IMR-90 (cell line): ENCODE results near the gene KCNJ6. TPM values are rescaled to one million over a fixed set of nuclear protein-coding genes. Genes with fewer than 3 reads are reported as not detected.

ENCODE experiments used
- ATAC-seq: fragments of 200-7000 bp; cut with Tn5 transposase; 2 replicates; pipeline ENCODE4 v1.9.1; 2020; ENCODE audit warnings: low read depth, mild to moderate bottlenecking, moderate library complexity
- BruUV-seq: library from RNA; stranded (reverse); fragments of 400-500 nt; replicated peaks from 2 replicates; lab custom pipeline; 2021; lab: Mats Ljungman, UMichigan
- CTCF ChIA-PET: fragments of 300-600 bp; formaldehyde crosslinking; extraction: SDS; loops from one replicate; lab custom pipeline; 2021; ENCODE audit warnings: antibody characterized with exemption; lab: Yijun Ruan, JAX
- POLR2A ChIA-PET: fragments of 300-600 bp; sonication (Branson Sonifier 250); formaldehyde crosslinking; loops from one replicate; lab custom pipeline; 2022; ENCODE audit warnings: antibody characterized with exemption; ENCODE audit not compliant: unreplicated experiment; lab: Charles Lee
- DNase-seq: peaks from one replicate; pipeline ENCODE4 v3.0.0; 2013
- H2AFZ ChIP-seq: replicated peaks from 2 replicates; pipeline ENCODE3; 2013; ENCODE audit warnings: low read length, mild to moderate bottlenecking; ENCODE audit not compliant: poor library complexity
- H2AK5ac ChIP-seq: 2 replicates; pipeline ENCODE4 v1.6.1; 2013; ENCODE audit warnings: low read depth, low read length, inconsistent platforms
- H2AK9ac ChIP-seq: replicated peaks from 2 replicates; pipeline ENCODE3; 2013; ENCODE audit warnings: mild to moderate bottlenecking, low read depth, low read length, moderate library complexity; ENCODE audit not compliant: poor library complexity
- H2BK120ac ChIP-seq: 2 replicates; pipeline ENCODE4 v1.6.1; 2013; ENCODE audit warnings: low read depth, low read length, inconsistent platforms
- H2BK15ac ChIP-seq: 3 replicates; pipeline ENCODE4 v1.6.1; 2013; ENCODE audit warnings: low read depth, low read length, inconsistent platforms
- H2BK20ac ChIP-seq: 2 replicates; pipeline ENCODE4 v1.6.1; 2013; ENCODE audit warnings: low read depth, mild to moderate bottlenecking, inconsistent platforms, low read length, moderate library complexity
- H2BK5ac ChIP-seq: 2 replicates; pipeline ENCODE4 v1.6.1; 2013; ENCODE audit warnings: mild to moderate bottlenecking, low read depth, low read length, inconsistent platforms; ENCODE audit not compliant: poor library complexity, severe bottlenecking
- H3K14ac ChIP-seq: replicated peaks from 2 replicates; pipeline ENCODE4 v1.6.1; 2013; ENCODE audit warnings: low read depth, low read length, inconsistent platforms
- H3K18ac ChIP-seq: 2 replicates; pipeline ENCODE4 v1.6.1; 2013; ENCODE audit warnings: low read depth, low read length, control low read depth
- H3K23ac ChIP-seq: 2 replicates; pipeline ENCODE4 v1.6.1; 2013; ENCODE audit warnings: low read depth, low read length, inconsistent platforms
- H3K27ac ChIP-seq: 2 replicates; pipeline ENCODE4 v1.5.1; 2013; ENCODE audit warnings: mild to moderate bottlenecking, control low read depth, low read length; ENCODE audit not compliant: insufficient read depth
- H3K27me3 ChIP-seq: 2 replicates; pipeline ENCODE4 v1.6.1; 2013; ENCODE audit warnings: low read length; ENCODE audit not compliant: control insufficient read depth, insufficient read depth
- H3K36me3 ChIP-seq: 2 replicates; pipeline ENCODE4 v1.6.1; 2013; ENCODE audit warnings: low read length, mixed read lengths; ENCODE audit not compliant: control insufficient read depth, insufficient read depth
- H3K4ac ChIP-seq: 2 replicates; pipeline ENCODE4 v1.6.1; 2013; ENCODE audit warnings: low read depth, low read length, inconsistent platforms
- H3K4me1 ChIP-seq: 2 replicates; pipeline ENCODE4 v1.6.1; 2013; ENCODE audit warnings: low read length, mixed read lengths; ENCODE audit not compliant: control insufficient read depth, insufficient read depth
- H3K4me2 ChIP-seq: 2 replicates; pipeline ENCODE4 v1.6.1; 2013; ENCODE audit warnings: low read depth, mild to moderate bottlenecking, control low read depth, low read length, moderate library complexity
- H3K4me3 ChIP-seq: 2 replicates; pipeline ENCODE4 v1.5.1; 2013; ENCODE audit warnings: low read depth, mild to moderate bottlenecking, control low read depth, low read length, moderate library complexity; ENCODE audit not compliant: insufficient read depth
- H3K56ac ChIP-seq: 2 replicates; pipeline ENCODE4 v1.6.1; 2013; ENCODE audit warnings: low read length, inconsistent platforms; ENCODE audit not compliant: insufficient read depth; ENCODE audit errors: extremely low read depth
- H3K79me1 ChIP-seq, 2 experiments: 2 replicates each; pipeline ENCODE4 v1.6.1; 2013; ENCODE audit warnings: low read length in 2 of 2, inconsistent platforms in 1 of 2, low read depth in 1 of 2
- H3K9ac ChIP-seq: 2 replicates; pipeline ENCODE4 v1.6.1; 2013; ENCODE audit warnings: low read depth, low read length, control low read depth
- H3K9me1 ChIP-seq: 2 replicates; pipeline ENCODE4 v1.6.1; 2013; ENCODE audit warnings: low read length, inconsistent platforms; ENCODE audit not compliant: insufficient read depth
- H3K9me3 ChIP-seq: 2 replicates; pipeline ENCODE4 v1.6.1; 2013; ENCODE audit warnings: low read length; ENCODE audit not compliant: control insufficient read depth, insufficient read depth
- H4K20me1 ChIP-seq: 2 replicates; pipeline ENCODE4 v1.6.1; 2013; ENCODE audit warnings: low read length, inconsistent platforms; ENCODE audit not compliant: insufficient read depth
- H4K5ac ChIP-seq: 2 replicates; pipeline ENCODE4 v1.6.1; 2013; ENCODE audit warnings: mild to moderate bottlenecking, low read depth, low read length, control low read depth
- H4K8ac ChIP-seq, 2 experiments: 2 replicates each; pipeline ENCODE4 v1.6.1; 2013; ENCODE audit warnings: low read depth in 2 of 2, low read length in 2 of 2, control low read depth in 1 of 2, inconsistent platforms in 1 of 2
- H4K91ac ChIP-seq: 2 replicates; pipeline ENCODE4 v1.6.1; 2013; ENCODE audit warnings: low read depth, low read length, inconsistent platforms; ENCODE audit not compliant: insufficient read depth
- FOS ChIP-seq: fragments of 150-350 bp; IDR thresholded peaks from 2 replicates; pipeline ENCODE4 v1.6.1; 2016; ENCODE audit warnings: low read depth, low read length
- MAFK ChIP-seq: IDR thresholded peaks from 2 replicates; pipeline ENCODE4 v1.6.1; 2012; ENCODE audit warnings: low read depth, low read length, improper control_type of control experiment
- MAZ ChIP-seq: IDR thresholded peaks from 2 replicates; pipeline ENCODE4 v1.6.1; 2012; ENCODE audit warnings: low read depth, mild to moderate bottlenecking, low read length, improper control_type of control experiment, moderate library complexity, borderline replicate concordance
- RFX5 ChIP-seq: IDR thresholded peaks from 2 replicates; pipeline ENCODE4 v1.8.0; 2012; ENCODE audit warnings: low read depth, mild to moderate bottlenecking, low read length, moderate library complexity
- USF2 ChIP-seq: fragments of 150-350 bp; IDR thresholded peaks from 2 replicates; pipeline ENCODE4 v1.6.1; 2017; ENCODE audit warnings: mild to moderate bottlenecking, antibody characterized with exemption, low read length, low read depth
- dilution Hi-C: fragments of 300-500 bp; cut with HindIII; formaldehyde crosslinking; loops from one replicate; pipeline ENCODE4 v1.14.3; 2018; ENCODE audit warnings: low sequenced_read_pairs; ENCODE audit not compliant: unreplicated experiment
- in situ Hi-C: fragments of 300-500 bp; cut with MboI; formaldehyde crosslinking; loops from 3 replicates; pipeline ENCODE4 v1.14.3; 2019; ENCODE audit warnings: low sequenced_read_pairs, inconsistent platforms, mixed read lengths
- intact Hi-C: fragments of 100-400 bp; cut with micrococcal nuclease; formaldehyde crosslinking; loops from 2 replicates; pipeline ENCODE4 v1.10.0; 2022
- polyA plus RNA-seq, 3 experiments: library from polyadenylated mRNA; depleted of rRNA; stranded (reverse); fragments of >200 nt; gene quantifications; 2 replicates each; pipeline ENCODE4 v1.2.3, GENCODE V29; 2012; ENCODE audit warnings: low replicate concordance in 1 of 3
- total RNA-seq: library from RNA; depleted of rRNA; stranded (reverse); fragments of >200 nt; gene quantifications from 2 replicates; pipeline ENCODE4 v1.2.3, GENCODE V29; 2012
- TF ChIP-seq, protein P1 (sequence below): conservative IDR thresholded peaks from 2 replicates; pipeline ENCODE4 v1.5.1; 2012; ENCODE audit warnings: mild to moderate bottlenecking, low read depth, low read length, improper control_type of control experiment

The KCNJ6 gene
- total and polyA plus RNA-seq, 2 of the 4 experiments (the other 2 are of a cell fraction) = under 0.01 to 0.02 TPM

GRCh38 chr21:37819372-37819771 lies 96.9 kb downstream of the KCNJ6 start:
- H2BK120ac ChIP-seq = no peak overlapping the region
- ATAC-seq = no peak

More at GRCh38 chr21:37819372-37819771, 96.9 kb downstream of the KCNJ6 start:
- no TSS peak for BruUV-seq
- Histone ChIP-seq H4K5ac (no peak overlapping the region), H2BK20ac (peak overlapping the region; percentile 70; the same call in 1 of the 2 replicates), H4K91ac (no peak overlapping the region), H3K36me3 (no peaks in the 10 kb centered on the region), H4K8ac (no peak overlapping the region), H3K23ac (no peak overlapping the region), H3K27ac (no peak overlapping the region), H4K20me1 (no peaks in the 10 kb centered on the region), H2BK5ac (no peak overlapping the region), H2AK9ac (no peak overlapping the region), H2AK5ac (no peak overlapping the region), H3K9me1 (peaks cover 5% of the 10 kb centered on the region; the same call in 1 of the 2 replicates), H2BK15ac (no peak overlapping the region; the same call in 2 of the 3 replicates), H3K56ac (no peak overlapping the region), H2AFZ (no peak overlapping the region), H3K4me3 (no peak overlapping the region), H3K4me2 (no peak overlapping the region), H3K27me3 (no peaks in the 10 kb centered on the region), H3K79me1 (no peaks in the 10 kb centered on the region), H3K18ac (no peak overlapping the region), H3K9ac (no peak overlapping the region), H3K4ac (no peak overlapping the region), H3K9me3 (no peaks in the 10 kb centered on the region), H3K4me1 (peaks cover 9% of the 10 kb centered on the region), H3K14ac (no peak overlapping the region)
- intact Hi-C loops = loop anchor here (5.0 kb wide), 1 partner anchor 38 kb away; no protein-coding TSS in a partner anchor
- POLR2A ChIA-PET = no interaction called here
- no peak for DNase-seq
- dilution Hi-C loops = no loop called here
- TF ChIP-seq USF2 (no peak), MAZ (no peak), MAFK (no peak), FOS (no peak), RFX5 (no peak)
- TF ChIP-seq, protein P1, sequence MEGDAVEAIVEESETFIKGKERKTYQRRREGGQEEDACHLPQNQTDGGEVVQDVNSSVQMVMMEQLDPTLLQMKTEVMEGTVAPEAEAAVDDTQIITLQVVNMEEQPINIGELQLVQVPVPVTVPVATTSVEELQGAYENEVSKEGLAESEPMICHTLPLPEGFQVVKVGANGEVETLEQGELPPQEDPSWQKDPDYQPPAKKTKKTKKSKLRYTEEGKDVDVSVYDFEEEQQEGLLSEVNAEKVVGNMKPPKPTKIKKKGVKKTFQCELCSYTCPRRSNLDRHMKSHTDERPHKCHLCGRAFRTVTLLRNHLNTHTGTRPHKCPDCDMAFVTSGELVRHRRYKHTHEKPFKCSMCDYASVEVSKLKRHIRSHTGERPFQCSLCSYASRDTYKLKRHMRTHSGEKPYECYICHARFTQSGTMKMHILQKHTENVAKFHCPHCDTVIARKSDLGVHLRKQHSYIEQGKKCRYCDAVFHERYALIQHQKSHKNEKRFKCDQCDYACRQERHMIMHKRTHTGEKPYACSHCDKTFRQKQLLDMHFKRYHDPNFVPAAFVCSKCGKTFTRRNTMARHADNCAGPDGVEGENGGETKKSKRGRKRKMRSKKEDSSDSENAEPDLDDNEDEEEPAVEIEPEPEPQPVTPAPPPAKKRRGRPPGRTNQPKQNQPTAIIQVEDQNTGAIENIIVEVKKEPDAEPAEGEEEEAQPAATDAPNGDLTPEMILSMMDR = no peak
- CTCF ChIA-PET = interaction anchor here (1.4 kb wide), 1 partner anchor 8 kb away, joined by 5 read pairs; no protein-coding TSS in a partner anchor
- in situ Hi-C loops = no loop called here
